GM18508 (cell line): ENCODE results near the gene CCDC3.

ENCODE experiments used
- ATAC-seq: cut with Tn5 transposase; IDR thresholded peaks from one replicate; pipeline ENCODE4 v1.9.1; 2021; ENCODE audit warnings: moderate number of reproducible peaks; ENCODE audit not compliant: insufficient read depth, unreplicated experiment

Gene CCDC3

GRCh38 chr10:12848439-12849173, 152.9 kb downstream of the CCDC3 start:
- no peak for ATAC-seq

- ATAC-seq = no peak
Observed at GRCh38 chr10:12847361-12847975, 154.0 kb downstream of the CCDC3 start.

- no peak for ATAC-seq
Observed at GRCh38 chr10:12846718-12847117, 154.8 kb downstream of the CCDC3 start.
